GM12875 (cell line): Measurements from ENCODE around the gene LMX1A.

ENCODE experiments used
- H3K4me3 ChIP-seq: one replicate; pipeline ENCODE4 v1.5.1; 2011; ENCODE audit warnings: low read depth, low read length, control low read depth
- TF ChIP-seq, protein P1 (sequence below): IDR thresholded peaks from 2 replicates; pipeline ENCODE4 v1.5.1; 2011; ENCODE audit warnings: low read depth, mild to moderate bottlenecking, control low read depth, inconsistent platforms, low read length, moderate library complexity, borderline replicate concordance; ENCODE audit not compliant: insufficient read depth

The LMX1A gene

DNA sequence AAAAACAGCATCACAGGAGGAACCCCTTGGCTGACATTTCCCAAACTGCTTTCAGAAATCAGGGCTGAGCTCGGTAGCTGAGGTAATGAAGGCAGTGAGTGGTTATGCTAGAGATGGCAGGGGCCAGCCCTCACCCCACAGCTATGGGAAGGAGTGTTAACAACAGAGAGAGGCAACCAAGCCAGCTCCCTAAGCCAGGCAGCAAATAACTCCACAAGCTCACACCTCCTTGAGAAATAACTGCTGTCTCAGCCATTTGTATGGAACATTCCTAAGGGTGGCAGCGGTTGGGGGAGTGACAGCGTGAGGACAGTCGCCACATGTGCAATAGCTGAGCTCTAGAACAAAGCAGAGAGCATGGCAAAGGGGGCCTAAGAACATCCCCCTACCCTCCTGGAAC, 42.6 kb downstream of the LMX1A start:
- TF ChIP-seq, protein P1, sequence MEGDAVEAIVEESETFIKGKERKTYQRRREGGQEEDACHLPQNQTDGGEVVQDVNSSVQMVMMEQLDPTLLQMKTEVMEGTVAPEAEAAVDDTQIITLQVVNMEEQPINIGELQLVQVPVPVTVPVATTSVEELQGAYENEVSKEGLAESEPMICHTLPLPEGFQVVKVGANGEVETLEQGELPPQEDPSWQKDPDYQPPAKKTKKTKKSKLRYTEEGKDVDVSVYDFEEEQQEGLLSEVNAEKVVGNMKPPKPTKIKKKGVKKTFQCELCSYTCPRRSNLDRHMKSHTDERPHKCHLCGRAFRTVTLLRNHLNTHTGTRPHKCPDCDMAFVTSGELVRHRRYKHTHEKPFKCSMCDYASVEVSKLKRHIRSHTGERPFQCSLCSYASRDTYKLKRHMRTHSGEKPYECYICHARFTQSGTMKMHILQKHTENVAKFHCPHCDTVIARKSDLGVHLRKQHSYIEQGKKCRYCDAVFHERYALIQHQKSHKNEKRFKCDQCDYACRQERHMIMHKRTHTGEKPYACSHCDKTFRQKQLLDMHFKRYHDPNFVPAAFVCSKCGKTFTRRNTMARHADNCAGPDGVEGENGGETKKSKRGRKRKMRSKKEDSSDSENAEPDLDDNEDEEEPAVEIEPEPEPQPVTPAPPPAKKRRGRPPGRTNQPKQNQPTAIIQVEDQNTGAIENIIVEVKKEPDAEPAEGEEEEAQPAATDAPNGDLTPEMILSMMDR, result no peak
- no peak overlapping the region for H3K4me3 ChIP-seq

DNA sequence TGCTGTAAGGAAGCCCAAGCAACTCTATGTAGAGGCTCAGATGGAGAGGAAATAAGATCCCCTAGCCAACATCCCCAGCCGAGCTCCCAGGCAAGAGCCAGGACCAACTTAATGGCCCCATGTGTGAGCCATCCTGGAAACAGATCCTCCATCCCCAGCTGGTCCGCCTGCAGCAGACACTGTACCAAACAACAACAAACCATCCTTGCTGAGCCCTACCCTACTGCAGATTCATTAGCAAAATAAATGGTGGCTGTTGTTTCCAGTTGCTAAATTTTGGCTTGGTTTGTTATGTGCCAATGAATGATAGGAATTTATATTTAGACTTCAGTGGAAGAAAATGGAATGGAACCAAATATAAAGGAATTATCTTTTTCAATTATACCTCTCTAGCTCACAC, 43.9 kb downstream of the LMX1A start:
- TF ChIP-seq, protein P1, result no peak
- H3K4me3 ChIP-seq, result no peak overlapping the region

DNA sequence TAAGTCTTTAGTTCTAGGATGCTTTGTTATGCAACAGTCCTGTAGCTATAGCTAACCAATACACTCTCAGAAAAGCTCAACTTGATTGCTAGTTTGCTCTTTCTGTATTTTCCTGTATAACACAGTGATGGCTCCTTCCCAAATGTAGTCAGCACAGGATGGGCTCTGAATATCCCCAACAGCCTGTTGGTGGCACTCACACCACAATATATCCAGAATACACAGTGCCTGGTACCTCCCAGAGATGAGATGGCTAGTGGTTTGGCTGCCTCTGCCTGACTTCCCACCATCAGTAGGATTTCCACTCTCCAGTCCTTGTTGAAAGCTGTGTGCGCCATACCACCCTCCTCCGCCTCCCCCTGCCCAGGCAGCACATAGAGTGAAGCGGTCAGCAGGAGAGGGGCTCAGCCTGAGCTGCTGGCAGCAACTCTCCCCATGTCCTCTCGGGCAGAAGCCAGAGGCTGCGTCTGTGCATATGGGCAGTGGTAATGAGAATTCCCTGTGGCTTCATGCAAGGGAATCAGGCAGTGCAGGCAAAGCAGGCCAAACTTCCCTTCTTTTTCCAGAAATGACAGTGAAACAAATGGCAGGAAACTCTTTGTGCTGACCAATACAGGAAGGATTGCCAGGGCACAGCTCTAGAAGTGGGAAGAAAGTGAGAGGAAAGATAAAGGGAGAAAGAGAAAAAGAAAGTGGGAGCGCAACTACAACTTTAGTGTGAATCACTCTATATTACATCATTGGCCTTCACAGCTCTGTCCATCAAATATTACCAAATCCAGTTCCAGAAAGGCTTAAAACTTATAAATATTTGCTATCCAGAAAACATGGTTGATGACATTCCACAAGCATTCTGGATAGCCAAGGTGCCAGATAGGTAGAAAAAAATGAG, 49.7 kb downstream of the LMX1A start:
- TF ChIP-seq, protein P1, result no peak
- H3K4me3 ChIP-seq, result no peak overlapping the region

DNA sequence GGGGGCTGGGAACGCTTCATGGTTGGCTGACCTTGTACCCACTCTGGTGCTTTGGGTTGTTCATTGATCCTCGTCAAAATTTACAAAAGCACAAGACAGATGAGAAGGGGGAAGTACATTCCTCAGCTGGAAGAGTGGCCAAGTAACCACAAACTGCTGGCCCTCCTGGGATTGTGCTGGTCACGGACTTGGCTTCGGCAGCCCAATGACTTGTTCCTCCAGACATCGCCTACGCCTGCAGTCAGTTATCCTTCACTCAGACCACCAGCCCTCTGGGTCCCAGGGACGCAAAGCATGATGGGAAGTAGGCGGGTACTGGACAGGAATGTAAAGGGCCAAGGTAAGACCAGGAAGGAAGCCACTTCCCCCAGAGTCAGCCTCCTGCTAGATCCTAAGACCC, 53.1 kb downstream of the LMX1A start:
- TF ChIP-seq, protein P1, result no peak
- H3K4me3 ChIP-seq, result no peak overlapping the region

DNA sequence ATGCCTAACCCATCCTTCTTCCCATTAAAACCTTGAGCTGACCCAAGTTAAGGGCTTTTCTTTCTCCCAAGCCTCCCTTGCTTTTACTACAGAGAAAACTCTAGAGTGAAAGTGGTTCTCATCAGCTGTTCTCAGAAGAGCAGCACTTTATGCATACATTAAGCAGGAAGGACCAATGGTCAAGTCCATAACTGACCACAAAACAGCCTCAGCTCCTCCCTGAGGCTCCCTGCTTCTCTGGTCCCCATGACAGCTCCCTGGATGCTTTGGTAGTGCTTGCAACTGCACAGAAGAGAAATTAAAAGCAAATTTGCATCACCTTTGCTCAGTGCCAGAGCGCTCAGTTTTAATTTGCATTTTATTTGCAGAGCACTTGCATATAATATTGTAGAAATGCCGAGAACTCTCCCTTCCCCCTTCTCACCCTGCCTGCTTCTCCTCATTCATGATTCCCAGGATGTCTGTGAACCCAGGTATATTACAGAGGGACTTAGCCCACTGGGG, 56.1 kb downstream of the LMX1A start:
- TF ChIP-seq, protein P1, result no peak
- H3K4me3 ChIP-seq, result no peak overlapping the region

DNA sequence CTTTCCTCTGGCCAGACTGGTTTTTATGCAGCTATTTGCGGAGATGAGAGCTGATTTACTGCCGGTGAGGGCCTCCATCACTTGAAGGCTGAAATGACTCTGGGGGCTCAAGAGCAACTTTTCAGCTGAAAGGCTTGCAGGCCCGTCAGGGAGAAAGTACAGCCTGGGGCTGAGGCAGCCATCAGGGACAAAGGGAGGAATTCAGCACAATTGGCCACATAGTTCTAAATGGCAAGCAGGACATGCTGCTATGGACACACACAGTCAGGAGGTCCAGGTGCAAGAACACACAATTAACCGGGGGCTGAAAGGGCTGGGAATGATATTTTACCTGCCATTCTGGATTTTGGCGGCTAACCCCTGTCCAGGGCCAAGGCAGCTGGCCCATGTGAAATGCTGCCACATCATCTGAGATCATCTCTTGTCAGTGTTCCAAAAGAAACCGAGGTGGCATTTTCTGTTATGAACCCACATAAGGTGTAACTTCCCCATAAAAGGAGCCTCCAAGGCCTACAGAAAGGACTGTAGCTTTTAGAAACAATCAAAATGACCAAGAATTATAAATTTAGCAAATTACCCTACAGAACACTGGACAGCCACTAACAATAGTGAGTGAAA, 58.2 kb downstream of the LMX1A start:
- TF ChIP-seq, protein P1, result no peak
- no peak overlapping the region for H3K4me3 ChIP-seq

DNA sequence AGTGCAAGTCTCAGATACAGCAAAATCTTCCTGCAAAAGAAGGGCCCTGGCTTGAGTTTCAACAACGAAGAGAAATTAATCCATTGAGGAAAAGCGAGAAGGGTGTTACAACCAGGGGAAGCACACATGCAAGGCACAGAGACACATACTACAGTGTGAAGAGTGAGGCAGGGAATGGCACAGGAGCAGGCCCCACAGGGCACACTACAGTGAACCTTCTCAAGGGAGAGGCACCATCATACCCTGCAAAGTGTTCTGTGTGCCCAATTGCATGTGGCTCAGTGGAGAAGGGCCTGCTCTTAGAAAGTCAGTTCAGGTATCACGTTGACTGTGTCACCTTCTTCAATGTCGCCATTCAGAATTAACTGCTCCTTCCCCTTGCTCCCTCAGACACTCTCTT, 60.3 kb downstream of the LMX1A start:
- TF ChIP-seq, protein P1, result no peak
- H3K4me3 ChIP-seq, result no peak overlapping the region
